ENCODE data around the gene NGLY1. TPM values are rescaled to one million over a fixed set of nuclear protein-coding genes. Genes with fewer than 3 reads are reported as not detected.

NGLY1 gene
- total and polyA plus RNA-seq, 4 donors: 19.1 to 54.4 (median 32.3) TPM

GRCh38 chr3:25695731-25696420, 87.4 kb downstream of the NGLY1 start:
- H3K27ac ChIP-seq (ENCODE audit: low read depth in 1 of 2, low read length in 1 of 2): no peak overlapping the region
- H3K9me3 ChIP-seq (ENCODE audit: control insufficient read depth in 4 of 4, insufficient read depth in 3 of 4, low read length in 3 of 4): no peaks in the 10 kb centered on the region
- TF ChIP-seq, protein P1, sequence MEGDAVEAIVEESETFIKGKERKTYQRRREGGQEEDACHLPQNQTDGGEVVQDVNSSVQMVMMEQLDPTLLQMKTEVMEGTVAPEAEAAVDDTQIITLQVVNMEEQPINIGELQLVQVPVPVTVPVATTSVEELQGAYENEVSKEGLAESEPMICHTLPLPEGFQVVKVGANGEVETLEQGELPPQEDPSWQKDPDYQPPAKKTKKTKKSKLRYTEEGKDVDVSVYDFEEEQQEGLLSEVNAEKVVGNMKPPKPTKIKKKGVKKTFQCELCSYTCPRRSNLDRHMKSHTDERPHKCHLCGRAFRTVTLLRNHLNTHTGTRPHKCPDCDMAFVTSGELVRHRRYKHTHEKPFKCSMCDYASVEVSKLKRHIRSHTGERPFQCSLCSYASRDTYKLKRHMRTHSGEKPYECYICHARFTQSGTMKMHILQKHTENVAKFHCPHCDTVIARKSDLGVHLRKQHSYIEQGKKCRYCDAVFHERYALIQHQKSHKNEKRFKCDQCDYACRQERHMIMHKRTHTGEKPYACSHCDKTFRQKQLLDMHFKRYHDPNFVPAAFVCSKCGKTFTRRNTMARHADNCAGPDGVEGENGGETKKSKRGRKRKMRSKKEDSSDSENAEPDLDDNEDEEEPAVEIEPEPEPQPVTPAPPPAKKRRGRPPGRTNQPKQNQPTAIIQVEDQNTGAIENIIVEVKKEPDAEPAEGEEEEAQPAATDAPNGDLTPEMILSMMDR (IDR thresholded peaks at IDR 0.05; ENCODE audit: control extremely low read depth, extremely low read depth): no peak
- no peak for DNase-seq
- no peak for ATAC-seq (ENCODE audit: insufficient read depth, low FRiP score)
- no peak overlapping the region for H3K9ac ChIP-seq (ENCODE audit: insufficient read depth in 1 of 2, low read length in 2 of 2)
- 59 to 78% methylated on average over 4 of the region's 4 CpGs for WGBS, 2 donors
- H3K27me3 ChIP-seq (ENCODE audit: control insufficient read depth in 3 of 3, insufficient read depth in 3 of 3, low read length in 2 of 3): no peaks in the 10 kb centered on the region
- H3K36me3 ChIP-seq (ENCODE audit: control insufficient read depth in 4 of 4, insufficient read depth in 4 of 4, low read length in 4 of 4): no peaks in the 10 kb centered on the region
- no peak overlapping the region for H3K4me3 ChIP-seq
- no peaks in the 10 kb centered on the region for H3K4me1 ChIP-seq (ENCODE audit: control insufficient read depth in 5 of 5, insufficient read depth in 5 of 5, low read length in 5 of 5)

- H3K27ac ChIP-seq (ENCODE audit: low read depth in 1 of 2, low read length in 1 of 2): no peak overlapping the region
- H3K9ac ChIP-seq (ENCODE audit: insufficient read depth in 1 of 2, low read length in 2 of 2): no peak overlapping the region
- no peaks in the 10 kb centered on the region for H3K36me3 ChIP-seq (ENCODE audit: control insufficient read depth in 4 of 4, insufficient read depth in 4 of 4, low read length in 4 of 4)
- DNase-seq (no peak), ATAC-seq (ENCODE audit: insufficient read depth, low FRiP score) (no peak)
- no peaks in the 10 kb centered on the region for H3K4me1 ChIP-seq (ENCODE audit: control insufficient read depth in 5 of 5, insufficient read depth in 5 of 5, low read length in 5 of 5)
- no peak overlapping the region for H3K4me3 ChIP-seq
- no peaks in the 10 kb centered on the region for H3K27me3 ChIP-seq (ENCODE audit: control insufficient read depth in 3 of 3, insufficient read depth in 3 of 3, low read length in 2 of 3)
- TF ChIP-seq, protein P1 (IDR thresholded peaks at IDR 0.05; ENCODE audit: control extremely low read depth, extremely low read depth): no peak
- no peaks in the 10 kb centered on the region for H3K9me3 ChIP-seq (ENCODE audit: control insufficient read depth in 4 of 4, insufficient read depth in 3 of 4, low read length in 3 of 4)
- WGBS, 2 donors: 64 to 87% methylated on average over 3 of the region's 3 CpGs
Measured at GRCh38 chr3:25693238-25693637, 90.0 kb downstream of the NGLY1 start.

GRCh38 chr3:25692341-25692740, 90.9 kb downstream of the NGLY1 start:
- TF ChIP-seq, protein P1 (IDR thresholded peaks at IDR 0.05; ENCODE audit: control extremely low read depth, extremely low read depth): no peak
- Histone ChIP-seq H3K9me3 (ENCODE audit: control insufficient read depth in 4 of 4, insufficient read depth in 3 of 4, low read length in 3 of 4) (no peaks in the 10 kb centered on the region), H3K27me3 (ENCODE audit: control insufficient read depth in 3 of 3, insufficient read depth in 3 of 3, low read length in 2 of 3) (no peaks in the 10 kb centered on the region), H3K27ac (ENCODE audit: low read depth in 1 of 2, low read length in 1 of 2) (no peak overlapping the region), H3K4me1 (ENCODE audit: control insufficient read depth in 5 of 5, insufficient read depth in 5 of 5, low read length in 5 of 5) (no peaks in the 10 kb centered on the region), H3K9ac (ENCODE audit: insufficient read depth in 1 of 2, low read length in 2 of 2) (no peak overlapping the region), H3K4me3 (no peak overlapping the region), H3K36me3 (ENCODE audit: control insufficient read depth in 4 of 4, insufficient read depth in 4 of 4, low read length in 4 of 4) (no peaks in the 10 kb centered on the region)
- ATAC-seq (ENCODE audit: insufficient read depth, low FRiP score) (no peak), DNase-seq (no peak)
- 83 to 84% methylated on average over 1 of the region's 1 CpG for WGBS, 2 donors

Data from lung (tissue), 12 donors.